PFSK-1 (cell line): ENCODE results near the gene UQCR11.
A peak's percentile ranks its signal among the peaks of the same experiment; 100 is the strongest.

ENCODE experiments used
- POLR2AphosphoS5 ChIP-seq: IDR thresholded peaks from 2 replicates; pipeline ENCODE4 v1.6.1; 2012; ENCODE audit warnings: low read depth, mild to moderate bottlenecking, control low read depth, low read length, moderate library complexity
- REST ChIP-seq, 2 experiments: IDR thresholded peaks; 2 replicates each; pipeline versions ENCODE4 v1.6.1 to v1.8.0; 2011 to 2012; ENCODE audit warnings: low read depth in 2 of 2, low read length in 2 of 2, control low read depth in 1 of 2, inconsistent platforms in 1 of 2, mild to moderate bottlenecking in 1 of 2, moderate library complexity in 1 of 2; ENCODE audit not compliant: insufficient read depth in 1 of 2
- SIN3A ChIP-seq: IDR thresholded peaks from 2 replicates; pipeline ENCODE4 v1.6.1; 2012; ENCODE audit warnings: mild to moderate bottlenecking, low read length, moderate library complexity, borderline replicate concordance; ENCODE audit not compliant: insufficient read depth
- TAF1 ChIP-seq: IDR thresholded peaks from 2 replicates; pipeline ENCODE4 v1.6.1; 2012; ENCODE audit warnings: low read length, control low read depth, borderline replicate concordance; ENCODE audit not compliant: insufficient read depth

GRCh38 chr19:1592024-1592754 lies 13.1 kb downstream of the UQCR11 start:
- TF ChIP-seq POLR2AphosphoS5 (peak; percentile 84; the same call in 1 of the 2 replicates), TAF1 (peak; percentile 97), SIN3A (no peak), REST (IDR thresholded peaks at IDR 0.05; ENCODE audit: insufficient read depth in 1 of 2, low read depth in 2 of 2, low read length in 2 of 2) (peak in 1 of 2 experiments; percentile 60; a peak in 2 of 4 replicates)
